ENCODE data around the gene CEP192. TPM values are rescaled to one million over a fixed set of nuclear protein-coding genes. Genes with fewer than 3 reads are reported as not detected.
A peak's percentile ranks its signal among the peaks of the same experiment; 100 is the strongest.

Gene CEP192
- total and polyA plus RNA-seq, 2 of the 4 experiments (the other 2 are of a cell fraction), result 17.2 to 29.0 TPM

DNA sequence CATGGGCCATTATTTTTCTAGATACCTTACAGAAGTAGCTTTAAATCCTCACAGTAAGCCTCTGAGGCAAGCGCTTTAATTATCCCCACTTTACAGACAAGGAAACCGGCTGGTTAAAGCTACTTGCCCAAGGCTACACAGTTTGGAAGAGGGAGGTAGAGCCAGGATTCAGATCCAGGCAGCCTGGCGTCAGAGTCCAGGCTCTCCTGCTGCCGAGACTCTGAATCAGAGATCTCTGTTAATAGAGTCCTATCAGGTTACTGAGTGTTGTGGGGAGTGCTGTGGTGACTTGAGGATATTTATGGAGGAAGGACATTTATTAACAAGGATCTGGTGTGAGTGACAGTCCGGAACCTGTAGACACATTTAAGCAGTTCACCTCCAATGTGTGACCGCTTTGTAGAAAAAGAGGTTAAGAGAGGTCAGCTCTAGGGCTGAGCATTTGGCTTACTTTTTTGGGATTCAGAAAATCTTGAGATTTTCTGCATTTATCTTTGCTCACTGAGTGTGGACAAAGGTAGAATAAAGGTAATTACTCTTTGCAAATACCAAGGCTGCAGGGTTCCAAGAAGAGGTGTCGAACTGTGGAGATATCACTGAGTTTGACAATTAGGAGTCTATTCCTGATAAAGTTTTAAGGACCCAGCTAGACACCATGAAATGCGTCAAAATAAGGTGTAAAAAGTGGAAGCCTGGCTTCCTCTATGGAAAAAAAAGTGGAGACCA, 1.6 kb upstream of the CEP192 start:
- Histone ChIP-seq H4K5ac (ENCODE audit: low read depth, low read length) (no peak overlapping the region), H2BK120ac (ENCODE audit: low read depth, low read length) (no peak overlapping the region), H3K79me1 (ENCODE audit: low read depth in 1 of 2, low read length in 2 of 2) (peaks cover 10 to 23% of the 10 kb centered on the region in 2 experiments; a peak in 3 of 4 replicates), H2AFZ (replicated peaks; ENCODE audit: low read length, poor library complexity) (no peak overlapping the region), H3K9ac (ENCODE audit: low read depth, low read length) (no peak overlapping the region), H3K9me1 (ENCODE audit: insufficient read depth, low read length) (peaks cover 14% of the 10 kb centered on the region), H3K56ac (ENCODE audit: extremely low read depth, insufficient read depth, low read length) (no peak overlapping the region), H3K14ac (replicated peaks; ENCODE audit: low read depth, low read length) (no peak overlapping the region), H2AK9ac (replicated peaks; ENCODE audit: low read depth, low read length, poor library complexity) (no peak overlapping the region), H3K27me3 (ENCODE audit: control insufficient read depth, insufficient read depth, low read length) (no peaks in the 10 kb centered on the region), H4K8ac (ENCODE audit: low read depth in 2 of 2, low read length in 2 of 2) (peak overlapping the region; percentile 63 to 96), H2BK15ac (ENCODE audit: low read depth, low read length) (no peak overlapping the region), H3K23ac (ENCODE audit: low read depth, low read length) (no peak overlapping the region; the same call in 1 of the 2 replicates), H2AK5ac (ENCODE audit: low read depth, low read length) (no peak overlapping the region), H3K4me2 (ENCODE audit: low read depth, low read length) (no peak overlapping the region), H3K27ac (ENCODE audit: insufficient read depth, low read length) (no peak overlapping the region), H3K36me3 (ENCODE audit: control insufficient read depth, insufficient read depth, low read length) (no peaks in the 10 kb centered on the region), H2BK5ac (ENCODE audit: low read depth, low read length, poor library complexity, severe bottlenecking) (peak overlapping the region; percentile 64), H4K20me1 (ENCODE audit: insufficient read depth, low read length) (peaks cover 12% of the 10 kb centered on the region; the same call in 1 of the 2 replicates), H3K4me3 (ENCODE audit: insufficient read depth, low read depth, low read length) (no peak overlapping the region), H3K18ac (ENCODE audit: low read depth, low read length) (no peak overlapping the region), H2BK20ac (ENCODE audit: low read depth, low read length) (0 out of 2 replicates have a peak overlapping the region, but pooled peaks have one; percentile 13), H3K9me3 (ENCODE audit: control insufficient read depth, insufficient read depth, low read length) (no peaks in the 10 kb centered on the region), H3K4ac (ENCODE audit: low read depth, low read length) (no peak overlapping the region), H4K91ac (ENCODE audit: insufficient read depth, low read depth, low read length) (no peak overlapping the region), H3K4me1 (ENCODE audit: control insufficient read depth, insufficient read depth, low read length) (peaks cover 8% of the 10 kb centered on the region)
- no peak for DNase-seq
- dilution Hi-C loops (cut with HindIII; ENCODE audit: low sequenced_read_pairs, unreplicated experiment), result no loop called here
- TF ChIP-seq, protein P1, sequence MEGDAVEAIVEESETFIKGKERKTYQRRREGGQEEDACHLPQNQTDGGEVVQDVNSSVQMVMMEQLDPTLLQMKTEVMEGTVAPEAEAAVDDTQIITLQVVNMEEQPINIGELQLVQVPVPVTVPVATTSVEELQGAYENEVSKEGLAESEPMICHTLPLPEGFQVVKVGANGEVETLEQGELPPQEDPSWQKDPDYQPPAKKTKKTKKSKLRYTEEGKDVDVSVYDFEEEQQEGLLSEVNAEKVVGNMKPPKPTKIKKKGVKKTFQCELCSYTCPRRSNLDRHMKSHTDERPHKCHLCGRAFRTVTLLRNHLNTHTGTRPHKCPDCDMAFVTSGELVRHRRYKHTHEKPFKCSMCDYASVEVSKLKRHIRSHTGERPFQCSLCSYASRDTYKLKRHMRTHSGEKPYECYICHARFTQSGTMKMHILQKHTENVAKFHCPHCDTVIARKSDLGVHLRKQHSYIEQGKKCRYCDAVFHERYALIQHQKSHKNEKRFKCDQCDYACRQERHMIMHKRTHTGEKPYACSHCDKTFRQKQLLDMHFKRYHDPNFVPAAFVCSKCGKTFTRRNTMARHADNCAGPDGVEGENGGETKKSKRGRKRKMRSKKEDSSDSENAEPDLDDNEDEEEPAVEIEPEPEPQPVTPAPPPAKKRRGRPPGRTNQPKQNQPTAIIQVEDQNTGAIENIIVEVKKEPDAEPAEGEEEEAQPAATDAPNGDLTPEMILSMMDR (conservative IDR thresholded peaks at IDR 0.05; ENCODE audit: low read depth, low read length), result no peak
- TF ChIP-seq MAFK (IDR thresholded peaks at IDR 0.05; ENCODE audit: low read depth, low read length), result no peak
- TF ChIP-seq, protein P2, sequence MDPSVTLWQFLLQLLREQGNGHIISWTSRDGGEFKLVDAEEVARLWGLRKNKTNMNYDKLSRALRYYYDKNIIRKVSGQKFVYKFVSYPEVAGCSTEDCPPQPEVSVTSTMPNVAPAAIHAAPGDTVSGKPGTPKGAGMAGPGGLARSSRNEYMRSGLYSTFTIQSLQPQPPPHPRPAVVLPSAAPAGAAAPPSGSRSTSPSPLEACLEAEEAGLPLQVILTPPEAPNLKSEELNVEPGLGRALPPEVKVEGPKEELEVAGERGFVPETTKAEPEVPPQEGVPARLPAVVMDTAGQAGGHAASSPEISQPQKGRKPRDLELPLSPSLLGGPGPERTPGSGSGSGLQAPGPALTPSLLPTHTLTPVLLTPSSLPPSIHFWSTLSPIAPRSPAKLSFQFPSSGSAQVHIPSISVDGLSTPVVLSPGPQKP (IDR thresholded peaks at IDR 0.05; ENCODE audit: borderline replicate concordance, low read depth, low read length), result no peak
- TF ChIP-seq RAD21 (IDR thresholded peaks at IDR 0.05; ENCODE audit: low read length), result no peak
- no peak for TF ChIP-seq MAZ (IDR thresholded peaks at IDR 0.05; ENCODE audit: borderline replicate concordance, low read depth, low read length)
- no peak for TF ChIP-seq CHD1 (IDR thresholded peaks at IDR 0.05; ENCODE audit: low read depth, low read length)
- no peak for TF ChIP-seq BHLHE40 (IDR thresholded peaks at IDR 0.05; ENCODE audit: low read depth, low read length)
- no peak for TF ChIP-seq RCOR1 (IDR thresholded peaks at IDR 0.05; ENCODE audit: insufficient replicate concordance, low read length)
- no peak for TF ChIP-seq FOS (IDR thresholded peaks at IDR 0.05; ENCODE audit: low read depth, low read length)
- TF ChIP-seq, protein P3, sequence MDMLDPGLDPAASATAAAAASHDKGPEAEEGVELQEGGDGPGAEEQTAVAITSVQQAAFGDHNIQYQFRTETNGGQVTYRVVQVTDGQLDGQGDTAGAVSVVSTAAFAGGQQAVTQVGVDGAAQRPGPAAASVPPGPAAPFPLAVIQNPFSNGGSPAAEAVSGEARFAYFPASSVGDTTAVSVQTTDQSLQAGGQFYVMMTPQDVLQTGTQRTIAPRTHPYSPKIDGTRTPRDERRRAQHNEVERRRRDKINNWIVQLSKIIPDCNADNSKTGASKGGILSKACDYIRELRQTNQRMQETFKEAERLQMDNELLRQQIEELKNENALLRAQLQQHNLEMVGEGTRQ (IDR thresholded peaks at IDR 0.05; ENCODE audit: low read depth, low read length), result no peak
- 85% methylated on average over 4 of the region's 8 CpGs; no CpG with 5 or more reads in 1 of the 2 experiments for WGBS, 2 experiments (ENCODE audit: extremely low coverage in 2 of 2, insufficient read length in 1 of 2)
- in situ Hi-C loops (cut with MboI; ENCODE audit: low sequenced_read_pairs), result loop anchor here (25.0 kb wide), 1 partner anchor 748 kb away; the partner anchor contains the start of genes FAM210A and RNMT
- CTCF ChIA-PET, result no interaction called here
- intact Hi-C loops (cut with micrococcal nuclease), result no loop called here
- no peak for ATAC-seq (ENCODE audit: low read depth)
- POLR2A ChIA-PET (ENCODE audit: unreplicated experiment), result no interaction called here
- no TSS peak for BruUV-seq (replicated peaks)

Measured in IMR-90 (cell line).